Measurements from ENCODE around the gene PPP1R12B. TPM values are rescaled to one million over a fixed set of nuclear protein-coding genes. Genes with fewer than 3 reads are reported as not detected.

PPP1R12B gene
- total RNA-seq, 1 donor from 2014 or later = 49.1 TPM

DNA sequence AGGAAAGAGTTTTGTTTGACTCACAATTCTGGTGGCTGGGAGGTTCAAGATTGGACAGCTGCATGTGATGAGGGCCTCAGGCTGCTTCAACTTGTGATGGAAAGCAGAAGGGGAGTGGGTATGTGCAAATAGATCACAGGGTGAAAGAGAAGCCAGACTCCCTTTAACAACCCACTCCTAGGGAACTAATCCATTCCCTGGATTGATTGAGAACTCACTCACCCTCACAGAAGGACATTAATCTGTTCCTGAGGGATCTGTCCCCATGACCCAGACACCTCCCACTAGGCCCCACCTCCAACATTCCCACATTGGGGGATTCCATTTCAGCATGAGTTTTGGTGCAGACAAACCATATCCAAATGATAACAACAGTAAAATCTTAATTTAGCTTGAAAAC, 32.3 kb upstream of the PPP1R12B start:
- no peaks in the 10 kb centered on the region for H3K27me3 ChIP-seq
- H3K27ac ChIP-seq = no peak overlapping the region
- intact Hi-C loops (cut with DNase I) = loop anchor here (5.0 kb wide), 1 partner anchor 129 kb away; no protein-coding TSS in a partner anchor
- TF ChIP-seq, protein P1, sequence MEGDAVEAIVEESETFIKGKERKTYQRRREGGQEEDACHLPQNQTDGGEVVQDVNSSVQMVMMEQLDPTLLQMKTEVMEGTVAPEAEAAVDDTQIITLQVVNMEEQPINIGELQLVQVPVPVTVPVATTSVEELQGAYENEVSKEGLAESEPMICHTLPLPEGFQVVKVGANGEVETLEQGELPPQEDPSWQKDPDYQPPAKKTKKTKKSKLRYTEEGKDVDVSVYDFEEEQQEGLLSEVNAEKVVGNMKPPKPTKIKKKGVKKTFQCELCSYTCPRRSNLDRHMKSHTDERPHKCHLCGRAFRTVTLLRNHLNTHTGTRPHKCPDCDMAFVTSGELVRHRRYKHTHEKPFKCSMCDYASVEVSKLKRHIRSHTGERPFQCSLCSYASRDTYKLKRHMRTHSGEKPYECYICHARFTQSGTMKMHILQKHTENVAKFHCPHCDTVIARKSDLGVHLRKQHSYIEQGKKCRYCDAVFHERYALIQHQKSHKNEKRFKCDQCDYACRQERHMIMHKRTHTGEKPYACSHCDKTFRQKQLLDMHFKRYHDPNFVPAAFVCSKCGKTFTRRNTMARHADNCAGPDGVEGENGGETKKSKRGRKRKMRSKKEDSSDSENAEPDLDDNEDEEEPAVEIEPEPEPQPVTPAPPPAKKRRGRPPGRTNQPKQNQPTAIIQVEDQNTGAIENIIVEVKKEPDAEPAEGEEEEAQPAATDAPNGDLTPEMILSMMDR (IDR thresholded peaks at IDR 0.05) = no peak
- peaks cover 8% of the 10 kb centered on the region for H3K4me1 ChIP-seq
- H3K9me3 ChIP-seq = no peaks in the 10 kb centered on the region
- no peak overlapping the region for H3K4me3 ChIP-seq
- no peak for ATAC-seq
- DNase-seq = no peak
- no peaks in the 10 kb centered on the region for H3K36me3 ChIP-seq

DNA sequence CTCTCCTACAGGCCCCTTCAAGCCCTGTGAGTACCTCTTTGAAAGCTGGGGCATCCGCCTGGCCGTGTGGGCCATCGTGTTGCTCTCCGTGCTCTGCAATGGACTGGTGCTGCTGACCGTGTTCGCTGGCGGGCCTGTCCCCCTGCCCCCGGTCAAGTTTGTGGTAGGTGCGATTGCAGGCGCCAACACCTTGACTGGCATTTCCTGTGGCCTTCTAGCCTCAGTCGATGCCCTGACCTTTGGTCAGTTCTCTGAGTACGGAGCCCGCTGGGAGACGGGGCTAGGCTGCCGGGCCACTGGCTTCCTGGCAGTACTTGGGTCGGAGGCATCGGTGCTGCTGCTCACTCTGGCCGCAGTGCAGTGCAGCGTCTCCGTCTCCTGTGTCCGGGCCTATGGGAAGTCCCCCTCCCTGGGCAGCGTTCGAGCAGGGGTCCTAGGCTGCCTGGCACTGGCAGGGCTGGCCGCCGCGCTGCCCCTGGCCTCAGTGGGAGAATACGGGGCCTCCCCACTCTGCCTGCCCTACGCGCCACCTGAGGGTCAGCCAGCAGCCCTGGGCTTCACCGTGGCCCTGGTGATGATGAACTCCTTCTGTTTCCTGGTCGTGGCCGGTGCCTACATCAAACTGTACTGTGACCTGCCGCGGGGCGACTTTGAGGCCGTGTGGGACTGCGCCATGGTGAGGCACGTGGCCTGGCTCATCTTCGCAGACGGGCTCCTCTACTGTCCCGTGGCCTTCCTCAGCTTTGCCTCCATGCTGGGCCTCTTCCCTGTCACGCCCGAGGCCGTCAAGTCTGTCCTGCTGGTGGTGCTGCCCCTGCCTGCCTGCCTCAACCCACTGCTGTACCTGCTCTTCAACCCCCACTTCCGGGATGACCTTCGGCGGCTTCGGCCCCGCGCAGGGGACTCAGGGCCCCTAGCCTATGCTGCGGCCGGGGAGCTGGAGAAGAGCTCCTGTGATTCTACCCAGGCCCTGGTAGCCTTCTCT, 30.3 kb upstream of the PPP1R12B start:
- intact Hi-C loops (cut with DNase I) = loop anchor here (5.0 kb wide), 1 partner anchor 131 kb away; no protein-coding TSS in a partner anchor

DNA sequence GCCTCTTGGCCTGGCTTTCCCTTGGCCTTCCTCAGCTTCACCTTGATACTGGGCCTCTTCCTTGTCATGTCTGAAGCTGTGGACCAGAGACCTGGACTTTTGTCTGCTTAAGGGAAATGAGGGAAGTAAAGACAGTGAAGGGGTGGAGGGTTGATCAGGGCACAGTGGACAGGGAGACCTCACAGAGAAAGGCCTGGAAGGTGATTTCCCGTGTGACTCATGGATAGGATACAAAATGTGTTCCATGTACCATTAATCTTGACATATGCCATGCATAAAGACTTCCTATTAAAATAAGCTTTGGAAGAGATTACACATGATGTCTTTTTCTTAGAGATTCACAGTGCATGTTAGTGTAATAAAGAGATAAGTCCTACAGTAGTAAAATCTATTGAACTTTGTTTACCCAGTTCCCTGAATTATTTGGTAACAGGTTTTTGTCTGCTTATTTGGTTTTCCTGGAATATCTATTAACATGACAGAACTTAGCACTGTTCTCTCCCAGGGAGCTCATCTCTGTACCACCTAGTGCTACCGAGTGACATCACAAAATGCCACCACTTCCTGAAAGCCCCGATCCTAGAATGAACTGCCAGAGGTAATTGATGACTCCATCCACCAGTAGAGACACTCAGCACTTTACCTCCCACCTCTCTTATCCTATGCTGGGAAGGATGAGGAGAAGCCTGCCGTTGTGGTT, 29.0 kb upstream of the PPP1R12B start:
- Histone ChIP-seq H3K9me3 (no peaks in the 10 kb centered on the region), H3K27ac (no peak overlapping the region), H3K36me3 (no peaks in the 10 kb centered on the region), H3K4me3 (no peak overlapping the region), H3K4me1 (no peaks in the 10 kb centered on the region), H3K27me3 (no peaks in the 10 kb centered on the region)
- ATAC-seq (no peak), DNase-seq (no peak)
- TF ChIP-seq, protein P1 (IDR thresholded peaks at IDR 0.05) = no peak
- intact Hi-C loops (cut with DNase I) = loop anchor here (5.0 kb wide), 1 partner anchor 132 kb away; no protein-coding TSS in a partner anchor

More for the DNA sequence above, 30.3 kb upstream of the PPP1R12B start:
- no peak overlapping the region for H3K4me3 ChIP-seq
- TF ChIP-seq, protein P1 (IDR thresholded peaks at IDR 0.05) = no peak
- H3K9me3 ChIP-seq = no peaks in the 10 kb centered on the region
- DNase-seq = no peak
- H3K4me1 ChIP-seq = no peaks in the 10 kb centered on the region
- no peak overlapping the region for H3K27ac ChIP-seq
- H3K27me3 ChIP-seq = no peaks in the 10 kb centered on the region
- ATAC-seq = no peak
- H3K36me3 ChIP-seq = no peaks in the 10 kb centered on the region

DNA sequence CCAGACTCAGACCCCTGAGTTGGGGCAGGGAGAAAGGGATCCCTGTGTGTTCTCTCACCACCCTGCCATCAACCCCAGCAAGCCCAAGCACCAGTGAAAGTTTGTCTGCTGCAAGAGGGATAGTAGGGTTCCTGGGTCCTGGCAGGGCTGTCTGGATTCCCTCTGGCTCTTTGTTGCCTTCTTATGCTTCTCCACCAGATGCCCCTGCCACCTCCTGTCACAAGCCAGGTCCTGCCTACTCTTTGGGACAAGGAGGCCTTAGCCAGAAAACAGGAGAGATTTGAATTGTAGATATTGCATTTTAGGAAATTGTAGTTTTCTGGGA, 28.5 kb upstream of the PPP1R12B start:
- Histone ChIP-seq H3K9me3 (no peaks in the 10 kb centered on the region), H3K36me3 (no peaks in the 10 kb centered on the region), H3K27me3 (no peaks in the 10 kb centered on the region), H3K27ac (no peak overlapping the region), H3K4me1 (no peaks in the 10 kb centered on the region), H3K4me3 (no peak overlapping the region)
- DNase-seq = no peak
- TF ChIP-seq, protein P1 (IDR thresholded peaks at IDR 0.05) = no peak
- no peak for ATAC-seq
- intact Hi-C loops (cut with DNase I) = no loop called here

DNA sequence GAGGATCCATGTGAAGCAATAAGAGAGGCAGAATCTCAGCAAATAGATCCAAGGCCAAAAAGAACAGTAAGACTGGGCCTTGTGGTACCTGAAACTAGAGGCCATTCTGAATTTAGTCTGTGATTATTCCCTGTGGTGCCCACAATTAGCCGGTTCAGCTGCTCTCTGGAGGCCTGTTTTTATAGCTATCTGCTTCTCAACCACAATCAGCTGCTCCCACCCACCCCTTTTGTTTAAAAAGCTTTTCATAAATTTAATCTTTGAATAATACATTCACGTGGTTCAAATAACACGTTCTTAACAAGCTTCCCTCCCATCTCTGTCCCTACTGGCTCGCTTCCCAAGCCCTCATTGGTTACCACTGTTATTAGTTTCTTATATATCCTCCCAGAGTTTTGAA, 24.8 kb upstream of the PPP1R12B start:
- intact Hi-C loops (cut with DNase I) = no loop called here
- Histone ChIP-seq H3K27me3 (no peaks in the 10 kb centered on the region), H3K36me3 (no peaks in the 10 kb centered on the region), H3K4me3 (no peak overlapping the region), H3K9me3 (no peaks in the 10 kb centered on the region), H3K27ac (no peak overlapping the region), H3K4me1 (no peaks in the 10 kb centered on the region)
- ATAC-seq (no peak), DNase-seq (no peak)
- TF ChIP-seq, protein P1 (IDR thresholded peaks at IDR 0.05) = no peak

Data from upper lobe of right lung (tissue), 1 donor.